Measurements from ENCODE around the gene CTTNBP2. TPM values are rescaled to one million over a fixed set of nuclear protein-coding genes. Genes with fewer than 3 reads are reported as not detected.

Gene CTTNBP2
- total RNA-seq, 1 donor from 2014 or later, result 9.5 TPM

DNA sequence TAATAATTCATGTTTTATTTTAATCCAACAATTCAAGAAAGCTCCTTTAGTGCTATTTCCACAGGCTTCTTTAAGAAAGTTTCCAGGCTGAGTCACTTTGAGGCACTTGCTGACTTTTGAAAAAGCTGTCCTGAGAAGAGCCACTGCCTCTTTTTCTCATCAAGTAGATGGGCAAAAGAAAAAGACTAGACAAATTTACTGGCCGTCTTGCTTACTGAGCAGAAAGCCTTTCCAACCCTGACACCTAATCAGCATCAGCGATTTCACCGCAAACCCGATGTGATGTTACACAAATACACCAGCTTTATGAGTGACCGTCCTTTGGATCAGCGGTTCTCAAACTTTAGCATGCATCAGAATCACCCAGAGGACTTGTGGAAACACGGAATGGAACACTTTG lies 24.3 kb downstream of the CTTNBP2 start:
- TF ChIP-seq, protein P1, sequence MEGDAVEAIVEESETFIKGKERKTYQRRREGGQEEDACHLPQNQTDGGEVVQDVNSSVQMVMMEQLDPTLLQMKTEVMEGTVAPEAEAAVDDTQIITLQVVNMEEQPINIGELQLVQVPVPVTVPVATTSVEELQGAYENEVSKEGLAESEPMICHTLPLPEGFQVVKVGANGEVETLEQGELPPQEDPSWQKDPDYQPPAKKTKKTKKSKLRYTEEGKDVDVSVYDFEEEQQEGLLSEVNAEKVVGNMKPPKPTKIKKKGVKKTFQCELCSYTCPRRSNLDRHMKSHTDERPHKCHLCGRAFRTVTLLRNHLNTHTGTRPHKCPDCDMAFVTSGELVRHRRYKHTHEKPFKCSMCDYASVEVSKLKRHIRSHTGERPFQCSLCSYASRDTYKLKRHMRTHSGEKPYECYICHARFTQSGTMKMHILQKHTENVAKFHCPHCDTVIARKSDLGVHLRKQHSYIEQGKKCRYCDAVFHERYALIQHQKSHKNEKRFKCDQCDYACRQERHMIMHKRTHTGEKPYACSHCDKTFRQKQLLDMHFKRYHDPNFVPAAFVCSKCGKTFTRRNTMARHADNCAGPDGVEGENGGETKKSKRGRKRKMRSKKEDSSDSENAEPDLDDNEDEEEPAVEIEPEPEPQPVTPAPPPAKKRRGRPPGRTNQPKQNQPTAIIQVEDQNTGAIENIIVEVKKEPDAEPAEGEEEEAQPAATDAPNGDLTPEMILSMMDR (IDR thresholded peaks at IDR 0.05; ENCODE audit: unreplicated experiment), result no peak
- no peak for DNase-seq (ENCODE audit: low spot score, unreplicated experiment)
- H3K4me3 Mint-ChIP-seq (ENCODE audit: low read depth), result no peak overlapping the region
- H3K4me1 Mint-ChIP-seq (ENCODE audit: low read depth), result no peaks in the 10 kb centered on the region
- H3K27ac Mint-ChIP-seq, result no peak overlapping the region
- peaks cover 4% of the 10 kb centered on the region for H3K9me3 Mint-ChIP-seq (ENCODE audit: low read depth)
- H3K36me3 Mint-ChIP-seq (ENCODE audit: insufficient read depth), result peaks cover 3% of the 10 kb centered on the region
- H3K27me3 Mint-ChIP-seq, result no peaks in the 10 kb centered on the region

DNA sequence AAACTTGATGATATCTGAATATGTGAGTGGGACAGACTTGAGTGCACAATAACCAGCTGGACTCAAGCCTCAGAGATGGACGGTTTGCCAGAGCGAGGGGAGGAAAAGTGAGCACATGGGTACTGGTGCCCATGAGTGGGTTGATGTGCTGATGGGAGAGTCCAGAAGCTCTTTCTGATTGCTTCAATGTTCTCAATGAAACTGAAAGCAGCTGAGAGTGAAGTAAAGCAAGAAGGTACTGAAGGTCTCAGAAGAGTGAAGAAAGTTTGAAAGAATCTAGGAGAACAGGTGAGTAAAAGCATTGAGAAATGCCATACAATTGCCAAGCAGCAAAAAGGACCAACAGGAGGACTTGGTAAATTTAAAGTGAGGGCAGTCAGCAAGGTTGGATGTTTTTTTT lies 28.6 kb downstream of the CTTNBP2 start:
- Mint-ChIP-seq H3K36me3 (ENCODE audit: insufficient read depth) (peaks cover 10% of the 10 kb centered on the region), H3K27ac (no peak overlapping the region), H3K9me3 (ENCODE audit: low read depth) (peaks cover 9% of the 10 kb centered on the region), H3K27me3 (no peaks in the 10 kb centered on the region), H3K4me1 (ENCODE audit: low read depth) (no peaks in the 10 kb centered on the region), H3K4me3 (ENCODE audit: low read depth) (no peak overlapping the region)
- DNase-seq (ENCODE audit: low spot score, unreplicated experiment), result no peak
- TF ChIP-seq, protein P1 (IDR thresholded peaks at IDR 0.05; ENCODE audit: unreplicated experiment), result no peak

DNA sequence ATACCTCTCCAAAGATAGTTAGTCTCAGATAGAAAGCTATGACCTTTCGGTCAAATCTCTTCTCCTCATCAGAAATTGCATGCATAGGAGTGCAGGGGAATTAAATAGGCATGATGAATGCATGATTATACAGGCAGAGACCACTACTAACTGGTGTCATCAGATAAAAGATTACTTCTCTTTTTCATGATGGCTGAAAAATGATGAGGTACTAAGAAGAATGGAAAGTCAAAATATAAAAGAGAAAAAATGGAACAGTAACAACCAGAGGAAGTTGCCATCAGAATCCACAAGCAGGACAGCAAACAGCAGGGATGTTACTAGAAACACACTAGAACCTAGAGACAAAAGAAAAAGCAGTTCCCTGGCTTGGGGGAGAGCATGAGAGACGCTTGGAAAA lies 31.6 kb downstream of the CTTNBP2 start:
- Mint-ChIP-seq H3K27ac (no peak overlapping the region), H3K27me3 (no peaks in the 10 kb centered on the region), H3K36me3 (ENCODE audit: insufficient read depth) (peaks cover 13% of the 10 kb centered on the region), H3K4me3 (ENCODE audit: low read depth) (no peak overlapping the region), H3K4me1 (ENCODE audit: low read depth) (peaks cover 7% of the 10 kb centered on the region), H3K9me3 (ENCODE audit: low read depth) (peaks cover 9% of the 10 kb centered on the region)
- TF ChIP-seq, protein P1 (IDR thresholded peaks at IDR 0.05; ENCODE audit: unreplicated experiment), result no peak
- no peak for DNase-seq (ENCODE audit: low spot score, unreplicated experiment)

DNA sequence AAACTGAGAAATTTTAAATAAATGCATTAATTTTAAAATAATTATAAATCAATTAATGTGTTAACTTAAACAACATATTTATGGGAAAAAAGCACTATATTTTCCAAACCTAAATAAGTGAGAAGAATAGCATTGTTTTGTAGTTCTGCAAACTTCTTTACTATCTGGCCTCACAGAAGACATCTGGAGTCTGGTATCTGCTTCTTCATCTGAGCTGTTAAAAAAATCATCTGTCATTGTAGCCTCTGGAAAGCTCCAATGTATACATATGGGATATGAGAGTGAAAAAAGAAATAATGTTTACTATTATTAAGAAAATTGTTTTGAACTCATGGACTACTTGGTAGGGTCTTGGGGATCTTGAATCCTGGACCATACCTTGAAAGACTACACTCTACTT lies 32.2 kb downstream of the CTTNBP2 start:
- Mint-ChIP-seq H3K27me3 (no peaks in the 10 kb centered on the region), H3K36me3 (ENCODE audit: insufficient read depth) (peaks cover 15% of the 10 kb centered on the region), H3K4me1 (ENCODE audit: low read depth) (peaks cover 7% of the 10 kb centered on the region), H3K9me3 (ENCODE audit: low read depth) (peaks cover 9% of the 10 kb centered on the region), H3K4me3 (ENCODE audit: low read depth) (no peak overlapping the region), H3K27ac (no peak overlapping the region)
- TF ChIP-seq, protein P1 (IDR thresholded peaks at IDR 0.05; ENCODE audit: unreplicated experiment), result no peak
- DNase-seq (ENCODE audit: low spot score, unreplicated experiment), result no peak

DNA sequence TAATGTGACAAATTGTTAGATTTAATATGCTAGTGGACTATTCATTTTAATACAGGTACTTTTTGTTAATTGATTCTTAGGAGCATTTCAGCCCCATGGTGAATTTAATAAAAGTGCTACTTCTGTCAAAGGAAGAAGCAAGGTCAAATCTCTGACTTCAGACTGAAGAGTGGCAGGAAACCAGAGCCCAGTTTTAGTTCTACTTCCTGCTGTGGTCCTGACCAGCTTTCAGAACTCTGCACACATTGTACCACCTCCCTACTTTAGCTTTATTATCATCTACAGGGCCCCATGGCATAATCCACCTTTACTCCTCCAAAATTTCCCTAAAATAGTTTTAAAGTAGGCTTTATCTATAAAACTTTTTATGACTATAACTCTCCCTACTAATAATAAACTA lies 33.7 kb downstream of the CTTNBP2 start:
- Mint-ChIP-seq H3K4me1 (ENCODE audit: low read depth) (peaks cover 9% of the 10 kb centered on the region), H3K27me3 (no peaks in the 10 kb centered on the region), H3K4me3 (ENCODE audit: low read depth) (no peak overlapping the region), H3K27ac (no peak overlapping the region), H3K9me3 (ENCODE audit: low read depth) (peaks cover 9% of the 10 kb centered on the region), H3K36me3 (ENCODE audit: insufficient read depth) (peaks cover 15% of the 10 kb centered on the region)
- no peak for DNase-seq (ENCODE audit: low spot score, unreplicated experiment)
- TF ChIP-seq, protein P1 (IDR thresholded peaks at IDR 0.05; ENCODE audit: unreplicated experiment), result no peak
